GM12801 (cell line): ENCODE data around the gene PRPH2.

Experiments
- TF ChIP-seq, protein P1 (sequence below): IDR thresholded peaks from one replicate; pipeline ENCODE4 v1.5.1; 2011; ENCODE audit warnings: control low read depth; ENCODE audit not compliant: insufficient read length; ENCODE audit errors: extremely low read depth

Gene PRPH2

DNA sequence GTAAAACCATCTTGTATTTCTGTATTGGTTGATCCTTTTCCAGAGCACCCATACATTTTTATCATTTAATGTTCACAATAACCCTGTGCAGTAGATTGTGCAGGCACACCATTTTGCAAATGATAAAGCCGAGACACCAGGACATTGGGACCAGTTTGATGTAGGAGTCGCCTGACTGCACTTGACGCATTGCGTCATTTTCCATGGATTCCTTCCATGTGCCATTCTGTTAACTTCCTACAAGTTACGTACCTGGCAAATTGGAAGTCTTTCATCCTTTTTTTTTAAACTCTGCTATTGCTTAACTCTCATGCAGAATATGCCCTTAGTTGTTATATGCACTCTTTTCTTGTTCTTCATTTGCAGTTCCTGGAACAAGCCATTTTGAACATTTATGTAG is 43.0 kb downstream of the PRPH2 start:
- TF ChIP-seq, protein P1, sequence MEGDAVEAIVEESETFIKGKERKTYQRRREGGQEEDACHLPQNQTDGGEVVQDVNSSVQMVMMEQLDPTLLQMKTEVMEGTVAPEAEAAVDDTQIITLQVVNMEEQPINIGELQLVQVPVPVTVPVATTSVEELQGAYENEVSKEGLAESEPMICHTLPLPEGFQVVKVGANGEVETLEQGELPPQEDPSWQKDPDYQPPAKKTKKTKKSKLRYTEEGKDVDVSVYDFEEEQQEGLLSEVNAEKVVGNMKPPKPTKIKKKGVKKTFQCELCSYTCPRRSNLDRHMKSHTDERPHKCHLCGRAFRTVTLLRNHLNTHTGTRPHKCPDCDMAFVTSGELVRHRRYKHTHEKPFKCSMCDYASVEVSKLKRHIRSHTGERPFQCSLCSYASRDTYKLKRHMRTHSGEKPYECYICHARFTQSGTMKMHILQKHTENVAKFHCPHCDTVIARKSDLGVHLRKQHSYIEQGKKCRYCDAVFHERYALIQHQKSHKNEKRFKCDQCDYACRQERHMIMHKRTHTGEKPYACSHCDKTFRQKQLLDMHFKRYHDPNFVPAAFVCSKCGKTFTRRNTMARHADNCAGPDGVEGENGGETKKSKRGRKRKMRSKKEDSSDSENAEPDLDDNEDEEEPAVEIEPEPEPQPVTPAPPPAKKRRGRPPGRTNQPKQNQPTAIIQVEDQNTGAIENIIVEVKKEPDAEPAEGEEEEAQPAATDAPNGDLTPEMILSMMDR, result no peak

DNA sequence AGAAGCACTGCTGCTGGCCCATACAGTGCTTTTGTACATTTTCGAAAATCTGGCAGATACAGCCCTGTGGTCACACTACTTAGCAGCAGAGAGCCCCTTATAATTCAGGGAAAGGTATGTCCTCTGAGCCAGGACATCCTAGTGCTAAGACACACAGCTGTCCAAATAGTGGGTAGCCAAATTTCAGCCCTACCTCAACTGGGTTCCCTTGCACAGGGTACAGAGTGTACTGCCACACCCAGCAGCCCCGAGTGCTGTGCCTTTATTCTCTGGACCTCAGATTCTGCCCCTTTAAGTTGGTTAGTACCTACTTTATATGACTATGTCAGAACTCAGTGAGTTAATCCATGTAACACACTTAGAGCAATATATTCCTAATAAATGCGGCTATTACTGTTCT is 47.6 kb downstream of the PRPH2 start:
- TF ChIP-seq, protein P1, result no peak

DNA sequence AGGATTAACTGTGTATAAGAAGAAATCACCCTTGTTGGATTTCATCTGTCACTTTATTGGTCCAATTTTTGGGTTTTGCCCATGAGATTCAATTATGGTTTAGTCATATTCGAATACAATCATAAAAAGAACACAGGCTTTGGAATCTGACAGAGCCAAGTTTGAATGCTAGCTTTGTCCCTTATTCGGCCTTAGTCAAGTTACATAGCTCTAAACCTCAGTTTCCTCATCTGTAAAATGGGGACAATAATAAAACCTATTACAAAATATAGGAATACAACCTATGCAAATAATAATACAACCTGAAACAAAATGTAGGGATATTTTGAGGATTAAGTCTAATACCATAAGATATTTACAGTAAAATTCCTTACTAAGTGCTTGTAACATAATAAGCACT is 57.7 kb downstream of the PRPH2 start:
- TF ChIP-seq, protein P1, result no peak

DNA sequence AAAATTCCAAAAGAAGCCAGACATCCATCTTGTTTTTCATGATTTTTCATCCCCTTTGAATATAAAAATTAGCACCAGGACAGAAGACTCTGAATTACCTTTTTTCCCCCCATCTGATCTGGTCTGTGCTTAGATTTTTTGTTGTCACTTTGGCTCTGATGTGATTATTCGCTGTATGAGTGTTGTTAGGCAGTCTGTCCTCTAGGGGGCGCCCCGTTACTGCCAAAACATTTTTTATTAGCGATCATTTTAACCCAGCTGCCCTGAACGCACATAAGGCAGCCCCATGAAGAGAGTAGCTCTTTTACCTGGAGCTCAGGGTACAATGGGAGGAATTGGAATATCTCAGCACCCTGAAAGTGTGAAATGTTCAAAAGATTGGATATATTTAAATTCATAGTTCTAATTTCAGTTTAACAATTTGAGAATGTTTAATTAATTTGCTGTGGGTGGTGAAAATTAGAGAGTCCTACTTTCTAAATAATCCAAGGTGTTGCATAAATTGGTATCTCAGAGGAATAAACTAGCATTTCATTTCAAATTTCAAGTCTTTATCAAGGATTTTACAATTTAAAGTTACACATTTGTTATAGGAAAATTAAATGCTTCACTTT is 60.8 kb downstream of the PRPH2 start:
- TF ChIP-seq, protein P1, result no peak

DNA sequence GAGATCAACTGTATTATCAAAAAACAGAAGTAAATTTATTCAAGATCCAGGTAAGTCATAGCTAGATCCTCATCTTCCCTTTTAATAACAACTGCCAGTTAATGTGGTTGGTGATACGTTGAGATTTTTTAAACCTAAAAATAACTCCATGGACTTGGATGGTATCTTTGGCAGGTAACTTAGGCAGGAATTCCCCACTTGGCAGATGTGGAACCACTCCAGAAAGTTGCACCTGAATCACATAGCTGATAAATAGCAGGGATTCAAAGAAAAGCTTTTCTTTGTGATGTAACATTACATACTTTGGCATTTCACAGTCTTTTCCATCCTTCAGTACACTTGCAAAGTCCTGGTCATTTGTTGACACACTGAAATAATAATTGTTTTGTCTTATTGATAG is 62.6 kb downstream of the PRPH2 start:
- TF ChIP-seq, protein P1, result no peak

DNA sequence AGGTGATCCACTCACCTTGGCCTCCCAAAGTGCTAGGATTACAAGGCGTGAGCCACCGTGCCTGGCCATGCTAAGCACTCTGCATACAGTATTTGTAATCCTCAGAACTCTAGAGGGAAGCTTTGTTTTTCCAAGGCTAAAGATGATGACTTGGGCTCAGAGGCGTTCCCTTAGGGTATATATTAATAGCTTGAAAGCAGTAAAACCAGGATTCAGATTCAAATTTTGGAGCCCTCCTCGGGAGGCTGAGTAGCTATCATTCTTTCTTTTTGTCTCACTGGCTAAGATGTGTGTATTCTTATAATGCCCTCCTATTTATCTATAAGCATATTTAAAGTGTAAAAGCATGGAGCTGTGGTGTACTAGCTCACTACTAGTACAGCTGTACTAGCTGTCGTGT is 68.5 kb downstream of the PRPH2 start:
- TF ChIP-seq, protein P1, result no peak

DNA sequence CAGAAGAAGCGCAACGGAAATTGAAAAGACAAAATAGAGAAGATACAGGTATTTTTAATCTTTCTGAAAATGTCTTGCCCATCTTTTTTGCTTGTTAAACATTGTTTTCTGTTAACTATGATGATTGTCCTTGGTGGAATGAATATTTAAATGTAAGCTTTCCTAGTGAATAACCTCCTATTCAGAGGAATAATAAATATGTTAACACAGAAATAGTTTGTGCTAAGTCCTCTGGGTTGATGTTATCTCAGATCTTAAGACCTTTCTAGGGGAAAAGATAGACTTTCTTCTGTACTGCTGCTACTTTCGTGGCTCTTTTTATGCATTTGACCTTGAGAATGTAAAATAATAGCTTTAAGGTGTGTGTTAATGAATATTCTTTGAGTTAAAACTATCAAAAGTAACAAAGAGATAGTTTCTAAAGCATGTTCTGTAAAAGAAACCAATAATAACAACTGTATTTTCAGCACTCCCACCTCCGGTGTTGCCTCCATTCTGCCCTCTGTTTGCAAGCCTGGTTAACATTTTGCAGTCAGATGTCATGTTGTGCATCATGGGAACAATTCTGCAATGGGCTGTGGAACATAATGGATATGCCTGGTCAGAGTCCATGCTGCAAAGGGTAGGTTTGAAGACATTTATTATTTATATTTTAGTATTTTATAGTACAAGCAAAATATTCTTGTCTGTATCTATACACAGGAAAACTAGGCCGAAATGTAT is 70.2 kb downstream of the PRPH2 start:
- TF ChIP-seq, protein P1, result no peak
